Suprapubic skin (tissue), 3 donors: ENCODE results near the gene NDUFAF5.

Experiments used
- POLR2AphosphoS5 ChIP-seq, 3 donors: sonication (generic); formaldehyde crosslinking; IDR thresholded peaks; one replicate each; pipeline ENCODE4 v1.6.1; 2017; ENCODE audit warnings: antibody characterized with exemption in 3 of 3
- TF ChIP-seq, protein P1 (sequence below), 2 donors: fragments of 200-600 bp in 1 of 2; fragments of 450-650 bp in 1 of 2; sonication (generic) in 1 of 2; IDR thresholded peaks; one replicate each; pipeline ENCODE4 v1.5.1; 2016 to 2019; ENCODE audit warnings: antibody characterized with exemption in 2 of 2, mild to moderate bottlenecking in 1 of 2, moderate library complexity in 1 of 2

DNA sequence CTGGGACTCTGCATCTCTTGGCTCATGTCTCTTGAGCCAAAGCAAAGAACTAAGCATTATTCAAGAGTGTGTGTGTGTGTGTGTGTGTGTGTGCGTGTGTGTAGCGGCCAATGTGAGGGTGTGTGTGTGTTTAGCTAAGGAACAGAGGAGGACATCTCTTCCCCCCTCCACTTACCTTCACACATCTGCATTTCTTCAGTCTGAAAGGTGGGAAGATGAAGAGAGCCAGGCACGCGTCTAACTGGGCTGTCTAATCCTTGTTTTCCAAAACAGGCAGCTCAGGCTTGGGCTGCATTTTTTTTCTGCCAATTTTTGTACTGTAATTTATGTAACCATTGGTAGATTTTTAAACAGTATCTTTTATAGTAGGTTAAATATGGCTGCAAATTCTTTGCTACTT, 59.5 kb downstream of the NDUFAF5 start:
- TF ChIP-seq, protein P1, sequence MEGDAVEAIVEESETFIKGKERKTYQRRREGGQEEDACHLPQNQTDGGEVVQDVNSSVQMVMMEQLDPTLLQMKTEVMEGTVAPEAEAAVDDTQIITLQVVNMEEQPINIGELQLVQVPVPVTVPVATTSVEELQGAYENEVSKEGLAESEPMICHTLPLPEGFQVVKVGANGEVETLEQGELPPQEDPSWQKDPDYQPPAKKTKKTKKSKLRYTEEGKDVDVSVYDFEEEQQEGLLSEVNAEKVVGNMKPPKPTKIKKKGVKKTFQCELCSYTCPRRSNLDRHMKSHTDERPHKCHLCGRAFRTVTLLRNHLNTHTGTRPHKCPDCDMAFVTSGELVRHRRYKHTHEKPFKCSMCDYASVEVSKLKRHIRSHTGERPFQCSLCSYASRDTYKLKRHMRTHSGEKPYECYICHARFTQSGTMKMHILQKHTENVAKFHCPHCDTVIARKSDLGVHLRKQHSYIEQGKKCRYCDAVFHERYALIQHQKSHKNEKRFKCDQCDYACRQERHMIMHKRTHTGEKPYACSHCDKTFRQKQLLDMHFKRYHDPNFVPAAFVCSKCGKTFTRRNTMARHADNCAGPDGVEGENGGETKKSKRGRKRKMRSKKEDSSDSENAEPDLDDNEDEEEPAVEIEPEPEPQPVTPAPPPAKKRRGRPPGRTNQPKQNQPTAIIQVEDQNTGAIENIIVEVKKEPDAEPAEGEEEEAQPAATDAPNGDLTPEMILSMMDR (IDR thresholded peaks at IDR 0.05): no peak
- no peak for TF ChIP-seq POLR2AphosphoS5 (IDR thresholded peaks at IDR 0.05)
